Stimulated activated CD8-positive, alpha-beta memory T cell treated with anti-CD3 and anti-CD28 coated beads, Interleukin-7, amount 100 ng/mL, for 24 hours (primary cell): Measurements from ENCODE around the gene FBXO42.

Experiments used
- DNase-seq: peaks from one replicate; pipeline ENCODE4 v3.0.0-alpha.2; 2020; ENCODE audit warnings: low read depth

The FBXO42 gene

GRCh38 chr1:16204216-16204615 is 148.1 kb downstream of the FBXO42 start:
- no peak for DNase-seq

GRCh38 chr1:16203550-16203949 is 148.7 kb downstream of the FBXO42 start:
- DNase-seq = no peak

GRCh38 chr1:16202281-16203210 is 149.7 kb downstream of the FBXO42 start:
- no peak for DNase-seq

GRCh38 chr1:16199700-16200099 is 152.6 kb downstream of the FBXO42 start:
- no peak for DNase-seq

- DNase-seq = no peak
These were observed 153.2 kb downstream of the FBXO42 start for GRCh38 chr1:16199157-16199501.

- no peak for DNase-seq
These were observed 153.7 kb downstream of the FBXO42 start for GRCh38 chr1:16198444-16199156.

GRCh38 chr1:16196874-16197273 is 155.4 kb downstream of the FBXO42 start:
- no peak for DNase-seq
